Lung (tissue), 12 donors: Measurements from ENCODE around the gene LARP4B. TPM values are rescaled to one million over a fixed set of nuclear protein-coding genes. Genes with fewer than 3 reads are reported as not detected.

Source experiments
- ATAC-seq: fragments of 200-7000 bp; cut with Tn5 transposase; one replicate; pipeline ENCODE4 v1.9.1; 2020; ENCODE audit warnings: moderate number of reproducible peaks; ENCODE audit not compliant: insufficient read depth, low FRiP score
- DNase-seq, 3 donors: peaks; one replicate each; pipeline ENCODE4 v3.0.0-alpha.2; 2013 to 2017
- H3K27ac ChIP-seq, 2 donors: one replicate each; pipeline ENCODE4 v1.5.1; 2013; ENCODE audit warnings: mild to moderate bottlenecking in 2 of 2, moderate library complexity in 2 of 2, control low read depth in 1 of 2, inconsistent platforms in 1 of 2, low read depth in 1 of 2, low read length in 1 of 2
- H3K27me3 ChIP-seq, 3 donors: one replicate each; pipeline ENCODE4 v1.5.1; 2013; ENCODE audit warnings: low read length in 2 of 3; ENCODE audit not compliant: control insufficient read depth in 3 of 3, insufficient read depth in 3 of 3
- H3K36me3 ChIP-seq, 4 donors: one replicate each; pipeline ENCODE4 v1.5.1; 2013; ENCODE audit warnings: low read length in 4 of 4, mild to moderate bottlenecking in 1 of 4, moderate library complexity in 1 of 4; ENCODE audit not compliant: control insufficient read depth in 4 of 4, insufficient read depth in 4 of 4
- H3K4me1 ChIP-seq, 5 donors: one replicate each; pipeline ENCODE4 v1.5.1; 2013; ENCODE audit warnings: low read length in 5 of 5, mild to moderate bottlenecking in 2 of 5, moderate library complexity in 1 of 5; ENCODE audit not compliant: control insufficient read depth in 5 of 5, insufficient read depth in 5 of 5
- H3K4me3 ChIP-seq: one replicate; pipeline ENCODE4 v1.5.1; 2013; ENCODE audit warnings: mild to moderate bottlenecking, control low read depth, moderate library complexity
- H3K9ac ChIP-seq, 2 donors: one replicate each; pipeline ENCODE4 v1.5.1; 2013; ENCODE audit warnings: low read length in 2 of 2, control low read depth in 1 of 2; ENCODE audit not compliant: insufficient read depth in 1 of 2
- H3K9me3 ChIP-seq, 4 donors: one replicate each; pipeline ENCODE4 v1.5.1; 2013; ENCODE audit warnings: low read length in 3 of 4, mild to moderate bottlenecking in 1 of 4, moderate library complexity in 1 of 4; ENCODE audit not compliant: control insufficient read depth in 4 of 4, insufficient read depth in 3 of 4
- CTCF ChIP-seq: IDR thresholded peaks from 2 replicates; pipeline ENCODE4 v1.5.1; 2012; ENCODE audit warnings: mild to moderate bottlenecking; ENCODE audit errors: control extremely low read depth, extremely low read depth
- WGBS, 2 donors: extraction: QIAGEN DNeasy Blood & Tissue Kit; methylation state at CpG; one replicate each; pipeline ENCODE4 v1.1.7; 2013; 5-methylcytosine and 5-hydroxymethylcytosine counted together
- polyA plus RNA-seq, 2 donors: library from polyadenylated mRNA; stranded (reverse); fragments of 200-250 nt; gene quantifications; one replicate each; pipeline ENCODE4 v1.2.1, GENCODE V29; 2013
- total RNA-seq, 2 donors: library from RNA; depleted of rRNA in 1 of 2; stranded (reverse); fragments of >200 nt in 1 of 2; gene quantifications; one replicate each; pipeline ENCODE4 v1.2.1, GENCODE V29; 2014 to 2021
- donor health status: control.
- donor health status: control.
- donor health status: Bipolar disorder and iron deficiency.
- donor health status: healthy.
- donor health status: DM: yes; HTN: yes; CAD: no.

The LARP4B gene
- total and polyA plus RNA-seq, 4 donors: 24.7 to 133 (median 66.9) TPM

- H3K27ac ChIP-seq: no peak overlapping the region
- DNase-seq: no peak
Measured at GRCh38 chr10:805620-806305, 125.7 kb downstream of the LARP4B start.

DNA sequence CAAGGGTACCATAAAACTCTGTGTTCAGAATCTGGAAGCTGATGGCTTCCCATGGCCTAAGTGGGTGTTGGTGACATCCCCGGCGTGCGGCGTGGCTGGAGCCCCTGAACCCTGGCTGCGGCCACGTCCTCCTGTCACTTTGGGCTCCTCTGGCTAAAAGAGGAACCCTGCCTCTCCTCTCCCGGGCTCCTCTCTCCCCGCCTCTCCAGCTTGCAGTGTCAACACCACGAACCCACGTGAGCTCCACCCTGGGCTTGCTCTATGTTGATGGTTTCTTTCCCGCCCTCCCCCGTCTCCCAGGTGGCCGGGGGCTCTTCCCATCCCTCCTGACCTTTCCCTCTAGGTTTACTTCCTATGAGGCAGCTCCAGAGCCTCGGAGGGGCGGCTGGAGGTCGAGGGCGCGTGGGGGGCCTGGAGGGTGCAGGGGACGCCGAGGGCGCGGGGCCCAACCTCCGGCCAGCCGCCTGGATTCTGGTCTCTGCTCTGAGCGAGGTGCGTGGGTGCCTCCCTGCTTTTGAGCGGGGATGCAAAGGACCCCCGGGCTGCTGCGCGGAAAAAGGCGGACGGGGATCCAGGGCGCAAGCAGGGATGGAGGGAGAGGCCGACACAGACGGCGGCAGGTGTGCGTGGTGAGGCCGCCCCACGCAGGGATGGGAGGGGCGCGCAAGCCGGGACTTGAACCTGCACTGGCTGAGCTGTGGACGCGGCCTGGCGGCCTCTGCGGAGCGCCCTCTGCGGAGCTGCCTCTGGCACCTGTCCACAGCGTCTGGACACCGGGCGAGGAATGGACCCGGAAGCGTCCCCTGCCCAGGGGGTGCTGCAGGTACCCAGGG lies 126.5 kb downstream of the LARP4B start:
- WGBS, 2 donors: 75 to 81% methylated on average over 53 of the region's 53 CpGs
- DNase-seq (peak in 1 of 3 donors; percentile 8), ATAC-seq (peak; percentile 20)
- Histone ChIP-seq H3K27ac (no peak overlapping the region), H3K9ac (no peak overlapping the region), H3K36me3 (peaks cover 0 to 36% (median 6%) of the 10 kb centered on the region in 4 donors), H3K27me3 (no peaks in the 10 kb centered on the region), H3K4me3 (no peak overlapping the region), H3K9me3 (no peaks in the 10 kb centered on the region), H3K4me1 (peaks cover 0 to 18% (median 7%) of the 10 kb centered on the region in 5 donors)
- no peak for TF ChIP-seq CTCF

More at GRCh38 chr10:805620-806305, 125.7 kb downstream of the LARP4B start:
- no peak for TF ChIP-seq CTCF
- Histone ChIP-seq H3K9ac (no peak overlapping the region), H3K4me3 (no peak overlapping the region), H3K27me3 (no peaks in the 10 kb centered on the region), H3K9me3 (no peaks in the 10 kb centered on the region), H3K36me3 (peaks cover 0 to 39% (median 6%) of the 10 kb centered on the region in 4 donors), H3K4me1 (peaks cover 0 to 18% (median 7%) of the 10 kb centered on the region in 5 donors)
- WGBS, 2 donors: 89 to 93% methylated on average over 29 of the region's 29 CpGs
- no peak for ATAC-seq

DNA sequence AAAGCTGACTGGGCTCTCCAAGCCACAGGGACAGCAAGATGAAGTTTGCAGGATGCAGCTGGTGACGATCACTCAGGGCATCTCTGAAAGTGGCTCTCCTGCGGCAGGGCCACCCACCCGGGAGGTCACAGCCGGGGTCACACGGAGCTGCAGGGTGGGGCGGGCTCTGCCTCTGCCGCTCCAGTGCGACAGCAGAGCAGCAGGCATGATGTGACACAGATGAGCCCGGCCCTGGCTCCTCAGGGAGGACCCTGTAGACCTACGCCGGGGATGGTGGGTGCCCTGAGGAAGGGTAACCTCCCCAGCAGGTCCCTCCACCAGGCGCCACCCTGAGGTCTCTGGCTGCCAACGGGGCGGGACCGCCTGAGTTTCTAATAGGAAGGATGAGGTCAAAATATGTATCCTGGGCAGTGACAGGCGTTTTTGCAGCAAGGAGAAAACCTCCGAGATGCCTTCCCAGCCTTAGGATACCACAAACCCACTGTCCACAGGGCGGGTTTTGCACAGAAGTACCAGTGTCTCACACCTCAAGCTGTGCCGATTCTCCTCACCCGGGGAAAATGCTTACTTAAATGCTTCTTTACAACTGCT lies 127.2 kb downstream of the LARP4B start:
- Histone ChIP-seq H3K36me3 (peaks cover 0 to 32% (median 6%) of the 10 kb centered on the region in 4 donors), H3K4me1 (peaks cover 0 to 18% (median 7%) of the 10 kb centered on the region in 5 donors), H3K4me3 (no peak overlapping the region), H3K9me3 (no peaks in the 10 kb centered on the region), H3K27me3 (no peaks in the 10 kb centered on the region), H3K9ac (no peak overlapping the region), H3K27ac (no peak overlapping the region)
- 28 to 37% methylated on average over 20 of the region's 20 CpGs for WGBS, 2 donors
- peak; percentile 37 to 55 (median 46) for DNase-seq
- no peak for ATAC-seq
- TF ChIP-seq CTCF: no peak
